Tibial artery (tissue), 4 donors: Measurements from ENCODE around the gene RIC1.

Experiments used
- DNase-seq, 2 donors: peaks; one replicate each; pipeline ENCODE4 v3.0.0-alpha.2; 2019
- H3K27ac ChIP-seq, 2 donors: fragments of 200-600 bp; sonication (generic) in 1 of 2; 1 replicate in 1 of 2; 2 replicates in 1 of 2; pipeline ENCODE4 v1.5.1; 2018 to 2019; ENCODE audit warnings: mild to moderate bottlenecking in 1 of 2
- H3K27me3 ChIP-seq, 2 donors: fragments of 200-600 bp; sonication (generic) in 1 of 2; one replicate each; pipeline versions ENCODE4 v1.5.1 to v1.6.0; 2016 to 2019
- H3K36me3 ChIP-seq, 3 donors: fragments of 200-600 bp; sonication (generic) in 2 of 3; one replicate each; pipeline ENCODE4 v1.5.1; 2016 to 2019; ENCODE audit warnings: mild to moderate bottlenecking in 2 of 3
- H3K4me1 ChIP-seq, 4 donors: fragments of 200-600 bp; sonication (generic) in 2 of 4; 1 replicate in 3 of 4; 2 replicates in 1 of 4; pipeline ENCODE4 v1.5.1; 2016 to 2019
- H3K4me3 ChIP-seq, 2 donors: fragments of 200-600 bp; sonication (generic) in 1 of 2; 1 replicate in 1 of 2; 2 replicates in 1 of 2; pipeline ENCODE4 v1.5.1; 2018 to 2019; ENCODE audit warnings: mild to moderate bottlenecking in 2 of 2
- H3K9me3 ChIP-seq, 3 donors: fragments of 200-600 bp; sonication (generic) in 1 of 3; one replicate each; pipeline ENCODE4 v1.5.1; 2016 to 2019
- intact Hi-C: fragments of 100-400 bp; cut with DNase I; formaldehyde crosslinking; loops from one replicate; pipeline ENCODE4 v1.15.0; 2023; ENCODE audit warnings: low total_unique reads
- TF ChIP-seq, protein P1 (sequence below), 2 experiments: fragments of 200-600 bp in 1 of 2; fragments of 450-650 bp in 1 of 2; IDR thresholded peaks; one replicate each; pipeline ENCODE4 v1.5.1; 2017 to 2019; ENCODE audit warnings: antibody characterized with exemption in 2 of 2, mild to moderate bottlenecking in 1 of 2, moderate library complexity in 1 of 2

The RIC1 gene

DNA sequence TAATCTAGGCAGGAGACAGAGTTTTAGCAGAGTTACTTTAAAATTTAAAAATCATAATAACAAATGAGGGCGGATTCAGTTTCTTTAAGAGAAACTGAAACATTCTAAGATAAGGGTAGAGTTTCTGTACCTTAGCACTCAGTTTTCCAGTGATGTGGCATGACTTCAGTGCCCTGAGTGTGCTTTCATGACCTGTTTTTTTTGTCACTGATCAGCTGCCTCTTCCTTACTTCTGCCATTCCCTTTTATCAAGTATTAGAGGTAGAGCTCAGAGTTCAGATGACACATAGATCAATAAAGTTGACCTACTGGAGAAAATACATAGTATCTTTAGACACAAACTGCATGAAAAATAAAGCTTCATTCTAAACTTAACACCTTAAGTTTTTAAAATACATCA lies 121.7 kb downstream of the RIC1 start:
- H3K36me3 ChIP-seq: peaks cover 40 to 46% (median 44%) of the 10 kb centered on the region in 3 donors
- TF ChIP-seq, protein P1, sequence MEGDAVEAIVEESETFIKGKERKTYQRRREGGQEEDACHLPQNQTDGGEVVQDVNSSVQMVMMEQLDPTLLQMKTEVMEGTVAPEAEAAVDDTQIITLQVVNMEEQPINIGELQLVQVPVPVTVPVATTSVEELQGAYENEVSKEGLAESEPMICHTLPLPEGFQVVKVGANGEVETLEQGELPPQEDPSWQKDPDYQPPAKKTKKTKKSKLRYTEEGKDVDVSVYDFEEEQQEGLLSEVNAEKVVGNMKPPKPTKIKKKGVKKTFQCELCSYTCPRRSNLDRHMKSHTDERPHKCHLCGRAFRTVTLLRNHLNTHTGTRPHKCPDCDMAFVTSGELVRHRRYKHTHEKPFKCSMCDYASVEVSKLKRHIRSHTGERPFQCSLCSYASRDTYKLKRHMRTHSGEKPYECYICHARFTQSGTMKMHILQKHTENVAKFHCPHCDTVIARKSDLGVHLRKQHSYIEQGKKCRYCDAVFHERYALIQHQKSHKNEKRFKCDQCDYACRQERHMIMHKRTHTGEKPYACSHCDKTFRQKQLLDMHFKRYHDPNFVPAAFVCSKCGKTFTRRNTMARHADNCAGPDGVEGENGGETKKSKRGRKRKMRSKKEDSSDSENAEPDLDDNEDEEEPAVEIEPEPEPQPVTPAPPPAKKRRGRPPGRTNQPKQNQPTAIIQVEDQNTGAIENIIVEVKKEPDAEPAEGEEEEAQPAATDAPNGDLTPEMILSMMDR (IDR thresholded peaks at IDR 0.05): no peak

DNA sequence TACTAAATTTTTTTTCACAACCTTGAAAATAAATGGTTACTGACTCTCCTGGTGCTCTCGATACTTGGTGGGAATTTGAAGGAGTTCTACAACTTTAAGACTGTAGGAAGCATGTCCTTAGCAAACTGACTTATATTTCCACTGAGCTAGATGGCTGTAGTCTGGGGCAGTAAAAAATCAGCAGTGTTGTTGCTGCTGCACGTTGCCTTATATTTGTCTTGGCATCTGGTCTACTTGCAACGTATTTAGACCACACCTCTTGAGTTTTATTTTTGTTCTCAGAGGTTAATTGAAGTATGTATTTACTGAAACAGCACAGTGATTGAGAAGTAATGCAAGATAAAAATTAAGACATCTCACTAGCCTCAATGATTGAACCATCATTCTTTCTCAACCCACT lies 127.7 kb downstream of the RIC1 start:
- TF ChIP-seq, protein P1 (IDR thresholded peaks at IDR 0.05): no peak
- Histone ChIP-seq H3K27ac (no peak overlapping the region), H3K27me3 (no peaks in the 10 kb centered on the region), H3K9me3 (no peaks in the 10 kb centered on the region), H3K36me3 (peaks cover 41 to 59% (median 46%) of the 10 kb centered on the region in 3 donors), H3K4me1 (no peaks in the 10 kb centered on the region), H3K4me3 (no peak overlapping the region)
- DNase-seq: no peak
- intact Hi-C loops: no loop called here

More for the DNA sequence above, 121.7 kb downstream of the RIC1 start:
- Histone ChIP-seq H3K4me1 (no peaks in the 10 kb centered on the region), H3K27me3 (no peaks in the 10 kb centered on the region), H3K4me3 (no peak overlapping the region), H3K9me3 (no peaks in the 10 kb centered on the region), H3K27ac (no peak overlapping the region)
- intact Hi-C loops: no loop called here
- no peak for DNase-seq

DNA sequence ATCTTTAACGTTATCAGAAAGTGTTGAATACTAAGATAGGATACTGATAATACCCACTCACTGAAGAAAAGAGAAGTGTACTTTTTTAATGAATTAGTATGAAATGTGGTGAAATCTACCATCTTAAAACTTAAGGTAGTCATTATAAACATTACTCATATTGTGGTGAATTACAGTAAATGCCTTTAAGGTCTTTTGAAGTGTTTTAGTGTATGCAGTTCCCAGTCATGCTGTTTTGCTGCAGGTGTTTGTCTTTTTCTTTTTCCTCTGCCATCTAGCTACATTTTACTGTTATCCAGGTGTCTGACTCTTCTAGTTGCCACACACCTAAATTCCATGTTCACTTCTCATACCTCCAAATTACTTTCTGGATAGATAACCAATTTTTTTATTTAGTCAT lies 131.4 kb downstream of the RIC1 start:
- Histone ChIP-seq H3K4me3 (no peak overlapping the region), H3K27me3 (no peaks in the 10 kb centered on the region), H3K4me1 (no peaks in the 10 kb centered on the region), H3K36me3 (peaks cover 56 to 93% (median 70%) of the 10 kb centered on the region in 3 donors), H3K9me3 (no peaks in the 10 kb centered on the region), H3K27ac (no peak overlapping the region)
- TF ChIP-seq, protein P1 (IDR thresholded peaks at IDR 0.05): no peak
- DNase-seq: no peak
- intact Hi-C loops: no loop called here

DNA sequence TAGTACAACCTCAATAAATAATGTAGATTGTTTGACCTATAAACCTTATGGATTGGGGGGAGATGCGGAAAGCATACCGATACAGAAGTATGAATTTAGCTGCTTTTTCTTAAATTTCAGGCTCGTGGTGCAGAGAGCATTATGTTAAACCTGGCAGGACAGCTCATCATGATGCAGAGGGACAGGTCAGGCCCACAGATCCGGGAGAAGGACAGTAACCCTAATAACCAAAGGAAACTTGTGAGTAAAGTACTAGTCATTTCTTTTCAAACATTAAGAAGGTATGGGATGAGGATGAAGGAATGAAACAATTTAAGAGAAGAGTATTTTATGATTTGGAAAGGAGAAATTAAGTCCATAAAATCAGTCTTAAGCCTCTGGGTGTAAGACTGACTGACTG lies 133.5 kb downstream of the RIC1 start:
- intact Hi-C loops: no loop called here
- no peak for DNase-seq
- H3K9me3 ChIP-seq: no peaks in the 10 kb centered on the region
- TF ChIP-seq, protein P1 (IDR thresholded peaks at IDR 0.05): no peak
- H3K27ac ChIP-seq: no peak overlapping the region
- no peak overlapping the region for H3K4me3 ChIP-seq
- H3K36me3 ChIP-seq: peaks cover 58 to 100% (median 72%) of the 10 kb centered on the region in 3 donors
- no peaks in the 10 kb centered on the region for H3K4me1 ChIP-seq
- H3K27me3 ChIP-seq: no peaks in the 10 kb centered on the region

DNA sequence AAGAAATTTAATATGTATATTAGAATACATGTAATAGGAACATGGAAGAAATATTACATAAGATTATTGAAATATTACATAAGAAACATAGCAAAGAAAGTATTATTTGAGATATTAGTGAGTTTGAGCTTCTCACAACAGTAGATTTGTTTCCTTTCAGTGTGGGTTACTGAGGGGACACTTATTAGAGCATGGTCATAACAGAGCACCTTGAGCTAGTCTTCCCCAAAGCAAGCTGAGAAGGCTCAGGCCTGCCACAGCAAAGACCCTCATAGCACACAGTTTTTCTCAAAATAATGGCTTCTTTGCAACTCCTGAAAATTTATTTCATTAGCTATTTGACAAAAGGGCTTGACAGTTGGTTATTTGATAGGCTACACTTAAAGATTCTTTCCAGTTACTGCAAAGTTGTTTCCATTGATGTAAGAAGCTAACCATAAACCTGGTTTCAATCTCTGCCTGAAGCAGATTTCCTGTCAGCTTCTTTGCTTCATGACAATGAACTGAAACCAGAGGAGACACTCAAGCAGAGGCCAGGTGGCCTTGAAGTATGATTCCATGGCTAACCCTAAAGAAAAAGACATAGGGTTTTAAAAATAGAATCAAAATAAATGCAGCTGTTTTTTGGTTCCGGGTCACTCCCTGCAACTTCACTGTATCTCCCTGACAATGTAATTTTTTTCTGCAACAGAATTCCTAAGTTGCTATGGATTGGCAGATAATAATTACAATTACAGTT lies 135.4 kb downstream of the RIC1 start:
- intact Hi-C loops: no loop called here
- TF ChIP-seq, protein P1 (IDR thresholded peaks at IDR 0.05): no peak
- no peak for DNase-seq
- Histone ChIP-seq H3K27ac (no peak overlapping the region), H3K36me3 (peaks cover 58 to 100% (median 72%) of the 10 kb centered on the region in 3 donors), H3K27me3 (no peaks in the 10 kb centered on the region), H3K9me3 (no peaks in the 10 kb centered on the region), H3K4me3 (no peak overlapping the region), H3K4me1 (no peaks in the 10 kb centered on the region)
